A549 (cell line): ENCODE data around the gene PRPF8. TPM values are rescaled to one million over a fixed set of nuclear protein-coding genes. Genes with fewer than 3 reads are reported as not detected.

ENCODE experiments used
- ATAC-seq, 2 experiments: fragments of 200-7000 bp in 1 of 2; fragments of >200 bp in 1 of 2; cut with Nextera tagmentation in 1 of 2; cut with Tn5 transposase in 1 of 2; 3 replicates each; pipeline versions ENCODE4 v1.8.0 to v1.9.1; 2018 to 2020; ENCODE audit warnings: mild to moderate bottlenecking in 1 of 2, moderate library complexity in 1 of 2
- CTCF ChIA-PET: fragments of 300-600 bp; sonication (Branson Sonifier 250); formaldehyde crosslinking; extraction: SDS; loops from one replicate; lab custom pipeline; 2021; ENCODE audit warnings: antibody characterized with exemption, inconsistent platforms; lab: Yijun Ruan, JAX
- POLR2A ChIA-PET: fragments of 350-600 bp; formaldehyde crosslinking; extraction: SDS; loops from one replicate; lab custom pipeline; 2021; ENCODE audit warnings: antibody characterized with exemption, inconsistent platforms; lab: Yijun Ruan, JAX
- DNase-seq, 2 experiments: peaks; one replicate each; pipeline versions ENCODE4 v3.0.0 to v3.0.0-alpha.2; 2011 to 2016; ENCODE audit warnings: low read depth in 1 of 2, low spot score in 1 of 2
- FAIRE-seq: peaks from 2 replicates; lab custom pipeline; 2011; peaks lifted over from hg19 to GRCh38; lab: Jason Lieb, UNC
- H3K27ac ChIP-seq, 2 experiments: fragments of >200 bp; sonication (Bioruptor Twin); formaldehyde crosslinking; 3 replicates each; pipeline ENCODE4 v1.5.1; 2016 to 2017
- H3K4me1 ChIP-seq: fragments of >200 bp; sonication (Bioruptor Twin); formaldehyde crosslinking; 3 replicates; pipeline ENCODE4 v1.6.1; 2016
- H3K4me2 ChIP-seq: fragments of >200 bp; sonication (Bioruptor Twin); formaldehyde crosslinking; 3 replicates; pipeline ENCODE4 v1.6.1; 2016
- H3K4me3 ChIP-seq: fragments of >200 bp; sonication (Bioruptor Twin); formaldehyde crosslinking; 3 replicates; pipeline ENCODE4 v1.5.1; 2016
- H3K9me3 ChIP-seq: fragments of >200 bp; sonication (Bioruptor Twin); formaldehyde crosslinking; 3 replicates; pipeline ENCODE4 v1.6.1; 2016
- ATOH8 ChIP-seq: fragments of 250-450 bp; sonication (Bioruptor Pico); IDR thresholded peaks from 2 replicates; pipeline ENCODE4 v1.5.0; 2020; ENCODE audit warnings: low read depth, mild to moderate bottlenecking, moderate library complexity
- CEBPB ChIP-seq, 2 experiments: fragments of >200 bp in 1 of 2; sonication (Bioruptor Twin) in 1 of 2; formaldehyde crosslinking in 1 of 2; IDR thresholded peaks; 2 replicates each; pipeline ENCODE4 v1.6.1; 2012 to 2016
- E2F6 ChIP-seq: IDR thresholded peaks from 2 replicates; pipeline ENCODE4 v1.6.1; 2012; ENCODE audit warnings: low read depth, borderline replicate concordance
- EHMT2 ChIP-seq: fragments of 200-600 bp; sonication (generic); IDR thresholded peaks from 2 replicates; pipeline ENCODE4 v1.6.1; 2016; ENCODE audit warnings: antibody characterized with exemption, low read depth, mild to moderate bottlenecking, moderate library complexity
- FOXS1 ChIP-seq: fragments of 250-450 bp; sonication (Bioruptor Pico); IDR thresholded peaks from 2 replicates; pipeline ENCODE4 v1.5.0; 2020; ENCODE audit warnings: mild to moderate bottlenecking, moderate library complexity
- HDAC2 ChIP-seq: fragments of 200-600 bp; sonication (generic); IDR thresholded peaks from 2 replicates; pipeline ENCODE4 v1.6.1; 2016
- HEYL ChIP-seq: fragments of 250-450 bp; sonication (Bioruptor Pico); IDR thresholded peaks from 2 replicates; pipeline ENCODE4 v1.8.0; 2021; ENCODE audit warnings: mild to moderate bottlenecking, moderate library complexity
- HOXA7 ChIP-seq: fragments of 250-450 bp; sonication (Bioruptor Pico); IDR thresholded peaks from 2 replicates; pipeline ENCODE4 v1.5.0; 2020; ENCODE audit warnings: mild to moderate bottlenecking, moderate library complexity
- JUNB ChIP-seq: fragments of >200 bp; sonication (Bioruptor Twin); formaldehyde crosslinking; IDR thresholded peaks from 2 replicates; pipeline ENCODE4 v1.6.1; 2016
- MAZ ChIP-seq: fragments of 150-350 bp; IDR thresholded peaks from 2 replicates; pipeline ENCODE4 v1.6.1; 2014; ENCODE audit warnings: antibody characterized with exemption, low read depth, low read length, borderline replicate concordance
- NPAS2 ChIP-seq: fragments of 250-450 bp; sonication (Bioruptor Pico); IDR thresholded peaks from 2 replicates; pipeline ENCODE4 v1.8.0; 2022; ENCODE audit warnings: mild to moderate bottlenecking, moderate library complexity, borderline replicate concordance
- PBX3 ChIP-seq: IDR thresholded peaks from 2 replicates; pipeline ENCODE4 v1.6.1; 2012
- PHF8 ChIP-seq: fragments of 200-600 bp; sonication (generic); IDR thresholded peaks from 2 replicates; pipeline ENCODE4 v1.6.1; 2016; ENCODE audit warnings: low read depth, mild to moderate bottlenecking, antibody characterized with exemption, moderate library complexity, borderline replicate concordance
- POLR2A ChIP-seq: IDR thresholded peaks from 2 replicates; pipeline ENCODE4 v1.6.1; 2012; ENCODE audit warnings: mild to moderate bottlenecking, low read length
- REST ChIP-seq: fragments of 200-600 bp; sonication (generic); IDR thresholded peaks from 2 replicates; pipeline ENCODE4 v1.6.1; 2016; ENCODE audit warnings: antibody characterized with exemption, mild to moderate bottlenecking, moderate library complexity
- RFX5 ChIP-seq: fragments of 450-650 bp; IDR thresholded peaks from 2 replicates; pipeline ENCODE4 v1.7.1; 2014; ENCODE audit warnings: antibody characterized with exemption, mild to moderate bottlenecking, moderate library complexity
- RNF2 ChIP-seq: fragments of 200-600 bp; sonication (generic); IDR thresholded peaks from 2 replicates; pipeline ENCODE4 v1.6.1; 2016; ENCODE audit warnings: low read depth, mild to moderate bottlenecking, antibody characterized with exemption, moderate library complexity, borderline replicate concordance
- SMC3 ChIP-seq: fragments of >200 bp; sonication (Bioruptor Twin); formaldehyde crosslinking; IDR thresholded peaks from 3 replicates; pipeline ENCODE4 v1.6.1; 2018; ENCODE audit warnings: inconsistent platforms
- WGBS: methylation state at CpG from one replicate; pipeline ENCODE4 v1.1.6; 2017; ENCODE audit errors: missing lambda C conversion rate; 5-methylcytosine and 5-hydroxymethylcytosine counted together
- polyA plus RNA-seq, 4 experiments: library from polyadenylated mRNA; depleted of rRNA in 3 of 4; stranded (reverse); fragments of >200 nt; fragmentation: RNase III in 1 of 4; extraction: RNeasy Plus Mini Kit Qiagen cat#74134 plus additional on column Dnase treatment in 1 of 4; gene quantifications; 2 replicates in 3 of 4; 3 replicates in 1 of 4; pipeline ENCODE4 v1.2.3, GENCODE V29; 2011 to 2017

PRPF8 gene
- polyA plus RNA-seq, 2 of the 4 experiments (the other 2 are of a cell fraction) = 234 to 263 TPM

DNA sequence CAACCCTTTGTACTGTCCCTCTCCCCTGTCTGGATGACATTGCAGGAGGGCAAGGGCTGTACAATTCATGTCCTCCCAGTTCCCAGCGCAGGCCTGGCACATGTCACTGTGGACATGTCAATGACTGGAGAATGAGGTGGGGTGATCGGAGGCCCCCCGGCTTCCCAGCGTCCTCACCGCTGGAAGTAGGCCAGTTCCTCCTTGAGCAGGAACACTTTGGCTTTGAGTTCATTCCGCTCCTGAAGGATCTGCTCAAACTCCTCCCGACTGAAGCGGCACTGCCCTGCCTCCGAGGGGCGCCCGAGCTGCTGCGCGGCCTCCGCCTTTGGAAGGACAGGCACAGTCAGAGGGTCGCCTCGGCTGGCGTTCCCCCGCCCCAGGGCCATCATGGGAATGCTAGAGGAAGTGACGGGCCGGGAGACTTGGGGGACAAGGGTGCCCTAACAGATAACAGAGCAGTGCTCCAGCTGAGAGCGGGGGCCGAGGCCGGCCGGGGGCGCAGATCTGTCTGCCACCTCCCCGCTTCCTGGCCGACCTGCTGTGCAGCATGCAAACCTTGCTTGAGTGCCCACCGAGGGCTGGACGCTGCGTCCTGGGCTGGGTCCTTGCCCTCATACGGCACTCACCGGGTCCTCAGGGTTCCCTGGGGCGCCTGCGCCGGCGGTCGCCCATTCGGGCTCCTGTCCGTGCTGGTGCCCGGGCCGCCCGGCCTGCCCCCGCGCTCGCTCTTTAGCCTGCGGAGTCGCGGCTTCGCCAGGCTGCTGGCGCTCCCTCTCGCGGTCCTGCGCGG, 36.3 kb downstream of the PRPF8 start:
- TF ChIP-seq E2F6 (peak; percentile 30; the same call in 1 of the 2 replicates), POLR2A (peak; percentile 19; the same call in 1 of the 2 replicates), HEYL (CRISPR knock-in tag) (no peak), PBX3 (0 out of 2 replicates have a peak, but pooled peaks have one; percentile 46), EHMT2 (no peak), HOXA7 (CRISPR knock-in tag) (no peak), ATOH8 (CRISPR knock-in tag) (no peak), REST (no peak), CEBPB (IDR thresholded peaks at IDR 0.05) (no peak), RNF2 (peak; percentile 77; the same call in 1 of the 2 replicates), SMC3 (no peak; the same call in 2 of the 3 replicates), PHF8 (peak; percentile 29), MAZ (no peak), RFX5 (0 out of 2 replicates have a peak, but pooled peaks have one; percentile 24)
- POLR2A ChIA-PET = interaction anchor here (0.6 to 3.4 kb wide), 19 partner anchors 10 to 769 kb away, joined by 3 to 43 read pairs (median 7); partner anchors contain the start of genes INPP5K, SLC43A2 and WDR81
- Histone ChIP-seq H3K27ac (peak overlapping the region; percentile 85 to 89), H3K4me3 (peak overlapping the region; percentile 53), H3K4me2 (peak overlapping the region; percentile 97), H3K9me3 (no peaks in the 10 kb centered on the region), H3K4me1 (peaks cover 38% of the 10 kb centered on the region)
- FAIRE-seq (no peak), DNase-seq (peak in 1 of 2 experiments; percentile 67), ATAC-seq (peak; percentile 72 to 82)
- 9% methylated on average over 24 of the region's 54 CpGs for WGBS
- CTCF ChIA-PET = interaction anchor here (0.5 to 11.7 kb wide), 50 partner anchors 9 to 1928 kb away, joined by 3 to 204 read pairs (median 6); partner anchors contain the start of genes INPP5K, PITPNA, PRPF8 and RTN4RL1

- no peak for DNase-seq
- FAIRE-seq = no peak
- no peak for TF ChIP-seq NPAS2 (CRISPR knock-in tag)
- TF ChIP-seq JUNB = no peak
- TF ChIP-seq RNF2 = no peak
- TF ChIP-seq FOXS1 (CRISPR knock-in tag) = no peak
- TF ChIP-seq HDAC2 = no peak
- no peak for TF ChIP-seq RFX5
- ChIA-PET POLR2A (interaction anchor here (1.5 to 3.4 kb wide), 4 partner anchors 65 to 136 kb away, joined by 6 to 43 read pairs (median 14); no protein-coding TSS in a partner anchor), CTCF (interaction anchor here (0.8 to 11.7 kb wide), 33 partner anchors 8 to 389 kb away, joined by 3 to 204 read pairs (median 10); partner anchors contain the start of genes INPP5K, PITPNA, PRPF8 and RTN4RL1)
- ATAC-seq = no peak
- Histone ChIP-seq H3K4me1 (peaks cover 38% of the 10 kb centered on the region), H3K4me3 (no peak overlapping the region), H3K27ac (peak overlapping the region in 1 of 2 experiments; percentile 89; a peak in 2 of 6 replicates), H3K9me3 (no peaks in the 10 kb centered on the region), H3K4me2 (peak overlapping the region; percentile 97)
- 72% methylated on average over 11 of the region's 11 CpGs for WGBS
Measured at GRCh38 chr17:1647802-1648171, 36.9 kb downstream of the PRPF8 start.
